ENCODE measurements around the gene NFATC2. TPM values are rescaled to one million over a fixed set of nuclear protein-coding genes. Genes with fewer than 3 reads are reported as not detected.

NFATC2 gene
- total RNA-seq, 4 donors from 2014 or later: 4.4 to 38.0 (median 13.6) TPM

GRCh38 chr20:51352791-51353190 lies 189.7 kb downstream of the NFATC2 start:
- no peak overlapping the region for H3K27ac ChIP-seq
- H3K36me3 ChIP-seq: no peaks in the 10 kb centered on the region
- H3K4me3 ChIP-seq: no peak overlapping the region
- TF ChIP-seq CTCF (IDR thresholded peaks at IDR 0.05): no peak
- TF ChIP-seq POLR2A (IDR thresholded peaks at IDR 0.05): no peak
- H3K27me3 ChIP-seq: no peaks in the 10 kb centered on the region
- DNase-seq: no peak
- H3K9me3 ChIP-seq: no peaks in the 10 kb centered on the region
- no peaks in the 10 kb centered on the region for H3K4me1 ChIP-seq

GRCh38 chr20:51350941-51351631 lies 191.4 kb downstream of the NFATC2 start:
- no peak for DNase-seq
- Histone ChIP-seq H3K36me3 (no peaks in the 10 kb centered on the region), H3K4me1 (no peaks in the 10 kb centered on the region), H3K4me3 (no peak overlapping the region), H3K27me3 (no peaks in the 10 kb centered on the region), H3K27ac (no peak overlapping the region), H3K9me3 (no peaks in the 10 kb centered on the region)
- no peak for TF ChIP-seq POLR2A (IDR thresholded peaks at IDR 0.05)
- no peak for TF ChIP-seq CTCF (IDR thresholded peaks at IDR 0.05)

- Histone ChIP-seq H3K4me3 (no peak overlapping the region), H3K9me3 (no peaks in the 10 kb centered on the region), H3K4me1 (no peaks in the 10 kb centered on the region), H3K27me3 (no peaks in the 10 kb centered on the region), H3K36me3 (no peaks in the 10 kb centered on the region), H3K27ac (no peak overlapping the region)
- DNase-seq: no peak
- no peak for TF ChIP-seq POLR2A (IDR thresholded peaks at IDR 0.05)
- no peak for TF ChIP-seq CTCF (IDR thresholded peaks at IDR 0.05)
Observed at GRCh38 chr20:51348876-51349275, 193.6 kb downstream of the NFATC2 start.

GRCh38 chr20:51347831-51348230 lies 194.7 kb downstream of the NFATC2 start:
- Histone ChIP-seq H3K36me3 (no peaks in the 10 kb centered on the region), H3K4me3 (no peak overlapping the region), H3K9me3 (no peaks in the 10 kb centered on the region), H3K4me1 (no peaks in the 10 kb centered on the region), H3K27ac (no peak overlapping the region), H3K27me3 (no peaks in the 10 kb centered on the region)
- no peak for TF ChIP-seq CTCF (IDR thresholded peaks at IDR 0.05)
- no peak for TF ChIP-seq POLR2A (IDR thresholded peaks at IDR 0.05)
- DNase-seq: no peak

GRCh38 chr20:51346686-51347485 lies 195.6 kb downstream of the NFATC2 start:
- DNase-seq: no peak
- H3K27ac ChIP-seq: no peak overlapping the region
- H3K36me3 ChIP-seq: no peaks in the 10 kb centered on the region
- no peaks in the 10 kb centered on the region for H3K4me1 ChIP-seq
- H3K27me3 ChIP-seq: no peaks in the 10 kb centered on the region
- no peak overlapping the region for H3K4me3 ChIP-seq
- no peaks in the 10 kb centered on the region for H3K9me3 ChIP-seq
- TF ChIP-seq CTCF (IDR thresholded peaks at IDR 0.05) (no peak), POLR2A (IDR thresholded peaks at IDR 0.05) (no peak)

All from Peyer's patch (tissue), 4 donors.